Mesodermal cell (in vitro differentiated cells): ENCODE results near the gene EPHA8.

Experiments
- H3K27ac ChIP-seq: 2 replicates; pipeline ENCODE4 v1.7.0; 2013; ENCODE audit warnings: mild to moderate bottlenecking, low read depth, low read length, moderate library complexity; ENCODE audit not compliant: severe bottlenecking
- H3K36me3 ChIP-seq: 2 replicates; pipeline ENCODE4 v1.7.1; 2013; ENCODE audit warnings: mild to moderate bottlenecking, low read length, moderate library complexity; ENCODE audit not compliant: control insufficient read depth, insufficient read depth
- H3K4me1 ChIP-seq: one replicate; pipeline ENCODE4 v1.7.1; 2013; ENCODE audit warnings: mild to moderate bottlenecking, low read length; ENCODE audit not compliant: insufficient read depth, control insufficient read depth, poor library complexity, severe bottlenecking
- H3K4me3 ChIP-seq: 2 replicates; pipeline ENCODE4 v1.7.0; 2013; ENCODE audit warnings: low read length, control low read depth, mild to moderate bottlenecking; ENCODE audit not compliant: insufficient read depth, poor library complexity, severe bottlenecking; ENCODE audit errors: extremely low read depth
- H3K9me3 ChIP-seq: 2 replicates; pipeline ENCODE4 v1.7.1; 2013; ENCODE audit warnings: mild to moderate bottlenecking, low read length, moderate library complexity; ENCODE audit not compliant: control insufficient read depth
- WGBS, 2 experiments: methylation state at CpG; one replicate each; pipeline ENCODE4 v1.1.5; 2013; ENCODE audit warnings: missing lambda C conversion rate in 2 of 2; ENCODE audit not compliant: insufficient coverage in 2 of 2; 5-methylcytosine and 5-hydroxymethylcytosine counted together

EPHA8 gene

DNA sequence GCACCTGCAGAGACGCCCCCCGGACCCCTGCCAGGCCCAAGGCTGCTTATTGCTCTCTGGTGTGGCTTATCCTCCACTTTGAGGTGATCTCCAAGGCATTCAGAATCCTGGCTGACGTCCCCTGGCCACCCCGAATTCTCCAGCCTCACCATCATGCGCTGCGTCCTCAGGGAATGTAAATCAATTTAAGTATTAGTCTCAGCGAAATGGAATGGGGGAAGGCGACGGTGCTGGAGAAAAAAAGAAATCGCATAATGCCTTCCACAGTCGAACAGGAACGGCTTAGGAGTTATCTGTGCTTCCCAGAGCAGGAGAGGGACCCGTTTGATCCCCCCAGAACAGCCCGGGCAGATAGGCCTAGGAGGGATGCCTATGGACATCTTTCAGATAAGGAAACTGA, 2.9 kb downstream of the EPHA8 start:
- Histone ChIP-seq H3K4me3 (no peak overlapping the region), H3K36me3 (no peaks in the 10 kb centered on the region), H3K27ac (no peak overlapping the region), H3K4me1 (no peaks in the 10 kb centered on the region), H3K9me3 (no peaks in the 10 kb centered on the region)
- 87 to 91% methylated on average over 11 to 12 of the region's 14 CpGs for WGBS, 2 experiments

DNA sequence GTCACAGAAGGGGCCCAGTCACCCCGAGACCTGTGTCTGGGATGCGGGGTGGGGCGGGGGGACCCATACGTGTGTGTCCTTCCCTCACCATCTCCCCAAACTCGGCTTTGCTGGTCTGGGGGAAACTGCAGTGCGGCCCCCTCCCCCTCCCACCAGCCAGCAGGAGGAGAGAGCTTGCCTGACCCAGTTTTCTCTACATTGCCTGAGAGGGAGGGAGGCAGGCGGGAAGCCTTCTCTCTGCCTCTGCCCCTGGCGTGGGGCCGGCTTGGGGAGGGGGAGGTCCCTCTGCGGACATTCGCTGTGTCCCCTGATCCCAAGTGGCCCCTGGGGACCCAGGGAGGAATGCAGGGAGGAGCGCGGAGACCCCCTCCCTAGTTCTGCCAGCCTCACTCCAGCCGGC, 3.9 kb downstream of the EPHA8 start:
- H3K27ac ChIP-seq, result no peak overlapping the region
- H3K9me3 ChIP-seq, result no peaks in the 10 kb centered on the region
- H3K4me3 ChIP-seq, result no peak overlapping the region
- no peaks in the 10 kb centered on the region for H3K36me3 ChIP-seq
- 57 to 81% methylated on average over 4 to 10 of the region's 14 CpGs for WGBS, 2 experiments
- no peaks in the 10 kb centered on the region for H3K4me1 ChIP-seq

DNA sequence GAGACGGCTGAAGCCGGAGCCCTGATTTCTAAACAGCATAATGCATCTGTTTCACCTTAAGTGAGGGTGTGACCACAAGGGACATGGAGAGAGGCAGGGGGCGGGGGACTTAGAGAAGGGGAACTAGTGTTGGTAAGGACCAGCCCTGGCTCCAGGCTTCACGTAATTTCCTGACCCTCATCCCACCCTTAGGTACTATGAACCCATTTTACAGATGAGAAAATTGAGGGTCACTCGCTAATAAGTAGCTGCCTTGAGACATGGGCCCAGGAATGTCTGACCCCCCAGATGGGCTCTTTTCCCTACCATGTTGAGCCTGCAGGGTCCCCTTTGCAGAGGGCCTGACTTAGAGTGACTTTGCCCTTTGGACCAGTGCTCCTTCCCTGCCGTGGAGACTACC, 4.7 kb downstream of the EPHA8 start:
- no peaks in the 10 kb centered on the region for H3K4me1 ChIP-seq
- no peaks in the 10 kb centered on the region for H3K9me3 ChIP-seq
- 92 to 93% methylated on average over 4 to 5 of the region's 6 CpGs for WGBS, 2 experiments
- no peaks in the 10 kb centered on the region for H3K36me3 ChIP-seq
- no peak overlapping the region for H3K27ac ChIP-seq
- H3K4me3 ChIP-seq, result no peak overlapping the region

DNA sequence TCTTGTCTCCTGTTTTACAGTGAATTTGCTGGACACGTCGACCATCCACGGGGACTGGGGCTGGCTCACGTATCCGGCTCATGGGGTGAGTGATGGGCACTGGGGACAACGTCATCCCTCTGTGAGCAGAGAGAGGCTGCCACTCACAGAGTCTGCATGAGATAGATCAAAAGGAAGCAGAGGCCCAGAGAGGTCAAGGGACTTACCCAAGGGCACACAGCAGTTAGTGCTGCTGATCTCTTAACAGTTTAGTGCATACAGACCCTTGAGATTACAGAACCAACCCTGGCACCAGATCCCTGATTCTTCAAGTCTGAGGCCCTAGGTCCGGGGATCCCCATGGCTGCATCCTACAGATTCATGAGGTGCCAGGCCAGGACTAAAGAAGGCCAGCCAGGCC, 6.0 kb downstream of the EPHA8 start:
- no peak overlapping the region for H3K27ac ChIP-seq
- no peaks in the 10 kb centered on the region for H3K36me3 ChIP-seq
- no peak overlapping the region for H3K4me3 ChIP-seq
- WGBS, 2 experiments, result 91 to 95% methylated on average over 7 of the region's 7 CpGs
- no peaks in the 10 kb centered on the region for H3K9me3 ChIP-seq
- no peaks in the 10 kb centered on the region for H3K4me1 ChIP-seq

DNA sequence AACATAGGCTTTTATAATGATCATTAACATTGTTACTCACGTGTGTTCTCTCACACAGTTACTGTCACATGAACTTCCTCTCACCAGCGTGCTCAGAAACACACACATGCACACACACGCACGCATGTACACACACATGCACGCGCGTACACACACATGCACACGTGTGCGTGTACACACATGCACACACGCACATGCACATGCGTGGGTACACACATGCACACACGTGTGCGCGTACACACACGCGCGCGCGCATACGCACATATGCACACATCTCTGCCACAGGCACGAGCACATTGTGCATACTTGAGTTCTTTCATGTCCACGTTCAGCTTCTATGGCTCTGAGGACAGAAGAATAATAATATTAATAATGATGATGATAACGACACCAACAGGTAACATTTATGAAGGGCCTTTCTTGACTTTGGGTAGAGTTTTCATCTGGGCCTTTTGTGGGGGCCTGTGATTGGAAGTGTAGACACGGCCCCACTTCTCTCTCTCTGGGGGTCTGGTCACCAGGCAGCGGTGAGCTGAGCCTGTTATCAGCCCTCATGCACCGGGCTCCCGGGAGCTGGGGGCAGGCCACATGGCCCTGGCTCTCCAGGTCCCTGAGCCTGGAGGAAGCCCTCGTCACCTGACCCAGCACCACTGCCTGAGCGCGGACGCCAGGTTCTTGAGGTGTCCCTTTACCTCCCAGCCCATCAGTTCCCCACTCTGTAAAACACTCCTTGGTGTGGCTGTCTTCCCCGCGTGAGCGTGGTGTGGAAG, 7.0 kb downstream of the EPHA8 start:
- whole genome bisulfite sequencing, 2 experiments, result 93 to 95% methylated on average over 29 to 32 of the region's 34 CpGs
- Histone ChIP-seq H3K4me1 (no peaks in the 10 kb centered on the region), H3K27ac (no peak overlapping the region), H3K4me3 (no peak overlapping the region), H3K9me3 (no peaks in the 10 kb centered on the region), H3K36me3 (no peaks in the 10 kb centered on the region)

DNA sequence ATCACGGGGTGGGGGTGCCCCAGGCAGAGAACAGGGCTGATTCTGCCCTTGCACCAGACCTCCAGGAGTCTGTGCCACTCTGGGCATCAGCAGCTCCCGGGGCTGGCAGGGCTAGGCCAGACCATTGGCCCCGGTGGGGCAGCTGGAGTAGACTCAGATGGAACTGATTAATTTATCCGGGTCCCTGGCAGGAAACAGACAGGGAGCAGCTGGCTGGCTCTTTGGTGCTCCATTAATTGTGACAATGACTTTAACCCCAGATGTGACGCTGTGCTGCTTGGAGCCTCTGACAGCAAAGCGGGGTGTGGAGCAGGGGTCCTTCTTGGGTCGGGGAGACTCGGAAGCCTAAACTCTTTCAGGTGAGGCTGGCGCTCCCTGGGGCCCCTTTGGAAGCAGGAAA, 9.5 kb downstream of the EPHA8 start:
- Histone ChIP-seq H3K9me3 (no peaks in the 10 kb centered on the region), H3K4me1 (no peaks in the 10 kb centered on the region), H3K4me3 (no peak overlapping the region), H3K27ac (no peak overlapping the region), H3K36me3 (no peaks in the 10 kb centered on the region)
- 77 to 80% methylated on average over 7 to 9 of the region's 9 CpGs for WGBS, 2 experiments

DNA sequence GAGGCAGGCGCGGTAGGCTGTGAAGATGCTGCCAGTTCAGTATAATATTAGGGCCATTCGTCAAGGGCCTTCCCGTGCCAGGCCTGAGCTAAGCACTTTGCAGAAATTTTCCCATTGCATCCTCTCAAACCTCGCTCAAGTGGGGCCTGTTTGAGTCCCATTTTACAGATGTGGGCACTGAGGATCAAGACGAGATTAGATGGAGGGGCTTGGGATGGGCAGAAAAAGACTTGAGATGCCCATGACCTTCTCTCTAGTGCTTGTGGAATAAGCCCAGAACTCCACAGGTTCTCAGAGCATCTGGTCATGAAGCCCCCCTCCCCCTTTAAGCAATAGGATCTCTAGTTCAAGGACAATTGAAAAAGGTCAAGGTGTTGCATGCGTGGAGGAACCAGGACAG, 9.9 kb downstream of the EPHA8 start:
- no peaks in the 10 kb centered on the region for H3K36me3 ChIP-seq
- peaks cover 3% of the 10 kb centered on the region for H3K9me3 ChIP-seq
- H3K4me1 ChIP-seq, result no peaks in the 10 kb centered on the region
- 89 to 90% methylated on average over 5 to 7 of the region's 7 CpGs for WGBS, 2 experiments
- H3K27ac ChIP-seq, result no peak overlapping the region
- no peak overlapping the region for H3K4me3 ChIP-seq

DNA sequence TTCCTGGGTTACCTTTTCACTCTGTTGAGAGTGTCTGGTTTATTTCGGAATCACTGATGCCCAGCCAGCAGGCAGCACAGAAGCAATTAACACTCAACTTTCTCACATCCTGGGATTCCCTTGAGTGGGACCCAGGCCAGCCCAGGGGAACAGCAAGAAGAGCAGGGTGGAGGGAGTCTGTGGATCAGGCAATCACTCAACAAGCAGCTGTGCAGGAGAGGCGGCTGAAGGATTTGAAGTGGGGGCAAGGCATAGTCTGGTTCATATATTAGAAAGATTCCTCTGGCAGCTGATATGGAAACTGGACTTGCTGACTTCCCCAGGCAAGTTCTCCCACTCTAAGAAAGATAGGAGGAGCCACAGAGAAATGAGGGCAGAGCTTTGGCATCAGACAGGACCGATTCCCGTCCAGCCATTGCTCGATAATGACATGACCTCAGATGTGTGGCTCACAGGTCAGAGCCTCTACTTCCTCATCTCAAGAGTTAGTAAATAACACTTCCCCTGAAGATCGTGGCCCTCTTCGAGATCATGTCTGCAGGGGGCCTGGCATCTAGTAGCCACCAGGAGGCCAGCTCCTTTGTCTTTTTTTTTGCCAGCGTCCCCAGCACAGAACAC, 12.4 kb downstream of the EPHA8 start:
- H3K4me1 ChIP-seq, result no peaks in the 10 kb centered on the region
- H3K9me3 ChIP-seq, result peaks cover 15% of the 10 kb centered on the region
- H3K27ac ChIP-seq, result no peak overlapping the region
- 74 to 75% methylated on average over 7 of the region's 8 CpGs for WGBS, 2 experiments
- H3K4me3 ChIP-seq, result no peak overlapping the region
- H3K36me3 ChIP-seq, result no peaks in the 10 kb centered on the region

DNA sequence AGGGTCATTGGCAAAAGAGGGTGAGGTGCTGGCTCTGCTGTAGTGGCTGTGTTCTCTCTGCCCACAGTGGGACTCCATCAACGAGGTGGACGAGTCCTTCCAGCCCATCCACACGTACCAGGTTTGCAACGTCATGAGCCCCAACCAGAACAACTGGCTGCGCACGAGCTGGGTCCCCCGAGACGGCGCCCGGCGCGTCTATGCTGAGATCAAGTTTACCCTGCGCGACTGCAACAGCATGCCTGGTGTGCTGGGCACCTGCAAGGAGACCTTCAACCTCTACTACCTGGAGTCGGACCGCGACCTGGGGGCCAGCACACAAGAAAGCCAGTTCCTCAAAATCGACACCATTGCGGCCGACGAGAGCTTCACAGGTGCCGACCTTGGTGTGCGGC, 12.9 kb downstream of the EPHA8 start:
- 90 to 91% methylated on average over 22 to 23 of the region's 23 CpGs for WGBS, 2 experiments
- Histone ChIP-seq H3K36me3 (no peaks in the 10 kb centered on the region), H3K4me3 (no peak overlapping the region)

DNA sequence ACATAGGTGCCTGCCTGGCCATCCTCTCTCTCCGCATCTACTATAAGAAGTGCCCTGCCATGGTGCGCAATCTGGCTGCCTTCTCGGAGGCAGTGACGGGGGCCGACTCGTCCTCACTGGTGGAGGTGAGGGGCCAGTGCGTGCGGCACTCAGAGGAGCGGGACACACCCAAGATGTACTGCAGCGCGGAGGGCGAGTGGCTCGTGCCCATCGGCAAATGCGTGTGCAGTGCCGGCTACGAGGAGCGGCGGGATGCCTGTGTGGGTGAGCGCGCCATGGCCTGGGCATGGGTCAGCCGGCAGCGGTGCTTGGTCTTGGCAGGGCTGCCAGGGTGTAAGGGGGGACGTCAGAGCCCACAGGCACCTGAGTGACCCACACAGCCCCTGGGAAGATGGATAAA, 13.3 kb downstream of the EPHA8 start:
- H3K9me3 ChIP-seq, result peaks cover 15% of the 10 kb centered on the region
- 93 to 97% methylated on average over 12 to 21 of the region's 24 CpGs for WGBS, 2 experiments
- H3K27ac ChIP-seq, result no peak overlapping the region
- H3K4me3 ChIP-seq, result no peak overlapping the region
- H3K36me3 ChIP-seq, result no peaks in the 10 kb centered on the region
- no peaks in the 10 kb centered on the region for H3K4me1 ChIP-seq

More for the DNA sequence above, 12.9 kb downstream of the EPHA8 start:
- H3K9me3 ChIP-seq, result peaks cover 15% of the 10 kb centered on the region
- no peak overlapping the region for H3K27ac ChIP-seq
- H3K4me1 ChIP-seq, result no peaks in the 10 kb centered on the region

DNA sequence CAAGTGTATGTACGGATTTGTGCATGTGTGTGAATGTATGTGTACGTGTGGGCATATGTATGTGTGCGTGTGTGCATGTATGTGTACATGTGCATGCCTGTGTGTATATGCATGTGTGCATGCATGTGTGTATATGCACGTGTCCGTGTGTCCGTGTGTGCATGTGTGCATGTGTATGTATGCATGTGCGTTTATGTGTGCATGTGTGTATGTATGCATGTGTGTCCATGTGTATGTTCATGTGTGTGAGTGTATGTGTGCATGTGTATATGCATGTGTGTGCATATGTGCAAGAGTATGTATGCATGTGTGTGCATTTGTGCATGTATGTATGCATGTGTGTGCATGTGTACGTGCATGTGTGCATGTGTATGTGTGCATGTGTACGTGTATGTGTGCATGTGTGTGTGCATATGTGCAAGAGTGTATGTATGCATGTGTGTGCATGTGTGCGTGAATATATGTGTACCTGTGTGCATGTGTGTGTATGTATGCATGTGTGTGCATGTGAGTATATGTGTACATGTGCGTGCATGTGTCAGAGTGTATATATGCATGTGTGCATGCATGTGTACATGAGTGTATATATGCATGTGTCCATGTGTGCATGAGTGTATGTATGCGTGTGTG, 15.6 kb downstream of the EPHA8 start:
- Histone ChIP-seq H3K27ac (no peak overlapping the region), H3K36me3 (no peaks in the 10 kb centered on the region), H3K4me1 (no peaks in the 10 kb centered on the region), H3K9me3 (peaks cover 15% of the 10 kb centered on the region), H3K4me3 (no peak overlapping the region)
- whole genome bisulfite sequencing, 2 experiments, result 78 to 79% methylated on average over 12 of the region's 12 CpGs
